A549 (cell line): ENCODE data around the gene HBQ1. TPM values are rescaled to one million over a fixed set of nuclear protein-coding genes. Genes with fewer than 3 reads are reported as not detected.

ENCODE experiments used
- ATAC-seq, 2 experiments: fragments of 200-7000 bp in 1 of 2; fragments of >200 bp in 1 of 2; cut with Nextera tagmentation in 1 of 2; cut with Tn5 transposase in 1 of 2; 3 replicates each; pipeline versions ENCODE4 v1.8.0 to v1.9.1; 2018 to 2020; ENCODE audit warnings: mild to moderate bottlenecking in 1 of 2, moderate library complexity in 1 of 2
- CTCF ChIA-PET: fragments of 300-600 bp; sonication (Branson Sonifier 250); formaldehyde crosslinking; extraction: SDS; loops from one replicate; lab custom pipeline; 2021; ENCODE audit warnings: antibody characterized with exemption, inconsistent platforms; lab: Yijun Ruan, JAX
- POLR2A ChIA-PET: fragments of 350-600 bp; formaldehyde crosslinking; extraction: SDS; loops from one replicate; lab custom pipeline; 2021; ENCODE audit warnings: antibody characterized with exemption, inconsistent platforms; lab: Yijun Ruan, JAX
- DNase-seq, 2 experiments: peaks; one replicate each; pipeline versions ENCODE4 v3.0.0 to v3.0.0-alpha.2; 2011 to 2016; ENCODE audit warnings: low read depth in 1 of 2, low spot score in 1 of 2
- FAIRE-seq: peaks from 2 replicates; lab custom pipeline; 2011; peaks lifted over from hg19 to GRCh38; lab: Jason Lieb, UNC
- H3K27ac ChIP-seq, 2 experiments: fragments of >200 bp; sonication (Bioruptor Twin); formaldehyde crosslinking; 3 replicates each; pipeline ENCODE4 v1.5.1; 2016 to 2017
- H3K4me1 ChIP-seq: fragments of >200 bp; sonication (Bioruptor Twin); formaldehyde crosslinking; 3 replicates; pipeline ENCODE4 v1.6.1; 2016
- H3K4me2 ChIP-seq: fragments of >200 bp; sonication (Bioruptor Twin); formaldehyde crosslinking; 3 replicates; pipeline ENCODE4 v1.6.1; 2016
- H3K4me3 ChIP-seq: fragments of >200 bp; sonication (Bioruptor Twin); formaldehyde crosslinking; 3 replicates; pipeline ENCODE4 v1.5.1; 2016
- H3K9me3 ChIP-seq: fragments of >200 bp; sonication (Bioruptor Twin); formaldehyde crosslinking; 3 replicates; pipeline ENCODE4 v1.6.1; 2016
- CBX8 ChIP-seq: fragments of 200-600 bp; sonication (generic); IDR thresholded peaks from 2 replicates; pipeline ENCODE4 v1.6.1; 2016
- CTCF ChIP-seq: fragments of >200 bp; sonication (Bioruptor Twin); formaldehyde crosslinking; IDR thresholded peaks from 3 replicates; pipeline ENCODE4 v1.5.1; 2016
- E2F6 ChIP-seq: IDR thresholded peaks from 2 replicates; pipeline ENCODE4 v1.6.1; 2012; ENCODE audit warnings: low read depth, borderline replicate concordance
- ELK1 ChIP-seq: fragments of 150-350 bp; IDR thresholded peaks from 2 replicates; pipeline ENCODE4 v1.6.1; 2014; ENCODE audit warnings: low read depth, mild to moderate bottlenecking, low read length
- EP300 ChIP-seq, 2 experiments: fragments of >200 bp; sonication (Bioruptor Twin); formaldehyde crosslinking; IDR thresholded peaks; 2 replicates in 1 of 2; 3 replicates in 1 of 2; pipeline ENCODE4 v1.6.1; 2016 to 2017
- FOSB ChIP-seq: fragments of 250-450 bp; sonication (Bioruptor Pico); IDR thresholded peaks from 2 replicates; pipeline ENCODE4 v1.5.0; 2020; ENCODE audit warnings: mild to moderate bottlenecking, moderate library complexity
- GATA3 ChIP-seq: IDR thresholded peaks from 2 replicates; pipeline ENCODE4 v1.6.1; 2012; ENCODE audit warnings: borderline replicate concordance
- HMGXB4 ChIP-seq: fragments of 250-450 bp; sonication (Bioruptor Pico); IDR thresholded peaks from 2 replicates; pipeline ENCODE4 v1.5.0; 2021; ENCODE audit warnings: mild to moderate bottlenecking, moderate library complexity, borderline replicate concordance
- HOXB5 ChIP-seq: fragments of 250-450 bp; sonication (Bioruptor Pico); IDR thresholded peaks from 2 replicates; pipeline ENCODE4 v1.5.0; 2020; ENCODE audit warnings: mild to moderate bottlenecking, moderate library complexity
- JUNB ChIP-seq: fragments of >200 bp; sonication (Bioruptor Twin); formaldehyde crosslinking; IDR thresholded peaks from 2 replicates; pipeline ENCODE4 v1.6.1; 2016
- KDM5A ChIP-seq: fragments of 200-600 bp; sonication (generic); IDR thresholded peaks from 2 replicates; pipeline ENCODE4 v1.6.1; 2016; ENCODE audit warnings: antibody characterized with exemption, mild to moderate bottlenecking
- MAFK ChIP-seq: fragments of 450-650 bp; IDR thresholded peaks from 2 replicates; pipeline ENCODE4 v1.6.1; 2014; ENCODE audit not compliant: partially characterized antibody
- PHF8 ChIP-seq: fragments of 200-600 bp; sonication (generic); IDR thresholded peaks from 2 replicates; pipeline ENCODE4 v1.6.1; 2016; ENCODE audit warnings: low read depth, mild to moderate bottlenecking, antibody characterized with exemption, moderate library complexity, borderline replicate concordance
- RAD21 ChIP-seq, 2 experiments: fragments of >200 bp in 1 of 2; sonication (Bioruptor Twin) in 1 of 2; formaldehyde crosslinking in 1 of 2; IDR thresholded peaks in 1 of 2; conservative IDR thresholded peaks in 1 of 2; 2 replicates in 1 of 2; 3 replicates in 1 of 2; pipeline ENCODE4 v1.6.1; 2012 to 2018; ENCODE audit warnings: inconsistent platforms in 1 of 2
- RARB ChIP-seq: fragments of 250-450 bp; sonication (Bioruptor Pico); IDR thresholded peaks from 2 replicates; pipeline ENCODE4 v1.8.0; 2021; ENCODE audit warnings: mild to moderate bottlenecking, moderate library complexity
- REST ChIP-seq: fragments of 200-600 bp; sonication (generic); IDR thresholded peaks from 2 replicates; pipeline ENCODE4 v1.6.1; 2016; ENCODE audit warnings: antibody characterized with exemption, mild to moderate bottlenecking, moderate library complexity
- RFX5 ChIP-seq: fragments of 450-650 bp; IDR thresholded peaks from 2 replicates; pipeline ENCODE4 v1.7.1; 2014; ENCODE audit warnings: antibody characterized with exemption, mild to moderate bottlenecking, moderate library complexity
- RNF2 ChIP-seq: fragments of 200-600 bp; sonication (generic); IDR thresholded peaks from 2 replicates; pipeline ENCODE4 v1.6.1; 2016; ENCODE audit warnings: low read depth, mild to moderate bottlenecking, antibody characterized with exemption, moderate library complexity, borderline replicate concordance
- ZC3H11A ChIP-seq: fragments of 450-650 bp; IDR thresholded peaks from 2 replicates; pipeline ENCODE4 v1.6.1; 2014; ENCODE audit warnings: antibody characterized with exemption, mild to moderate bottlenecking
- ZFP36 ChIP-seq: fragments of 450-650 bp; IDR thresholded peaks from 2 replicates; pipeline ENCODE4 v1.6.1; 2014; ENCODE audit warnings: borderline replicate concordance; ENCODE audit not compliant: partially characterized antibody
- ZNF302 ChIP-seq: fragments of 250-450 bp; sonication (Bioruptor Pico); IDR thresholded peaks from 2 replicates; pipeline ENCODE4 v1.9.0; 2021; ENCODE audit warnings: inconsistent platforms, mild to moderate bottlenecking, moderate library complexity
- ZSCAN20 ChIP-seq: fragments of 250-450 bp; sonication (Bioruptor Pico); IDR thresholded peaks from 2 replicates; pipeline ENCODE4 v1.8.0; 2022; ENCODE audit warnings: mild to moderate bottlenecking, moderate library complexity
- WGBS: methylation state at CpG from one replicate; pipeline ENCODE4 v1.1.6; 2017; ENCODE audit errors: missing lambda C conversion rate; 5-methylcytosine and 5-hydroxymethylcytosine counted together
- polyA plus RNA-seq, 4 experiments: library from polyadenylated mRNA; depleted of rRNA in 3 of 4; stranded (reverse); fragments of >200 nt; fragmentation: RNase III in 1 of 4; extraction: RNeasy Plus Mini Kit Qiagen cat#74134 plus additional on column Dnase treatment in 1 of 4; gene quantifications; 2 replicates in 3 of 4; 3 replicates in 1 of 4; pipeline ENCODE4 v1.2.3, GENCODE V29; 2011 to 2017

HBQ1 gene
- polyA plus RNA-seq, 2 of the 4 experiments (the other 2 are of a cell fraction), result 2.0 to 2.8 TPM

- POLR2A ChIA-PET, result interaction anchor here (0.6 kb wide), 1 partner anchor 15 kb away, joined by 8 read pairs; no protein-coding TSS in a partner anchor
- FAIRE-seq (no peak), ATAC-seq (no peak), DNase-seq (no peak)
- H3K4me2 ChIP-seq, result no peak overlapping the region
- CTCF ChIA-PET, result interaction anchor here (0.8 kb wide), 1 partner anchor 9 kb away, joined by 3 read pairs; no protein-coding TSS in a partner anchor
- H3K9me3 ChIP-seq, result no peaks in the 10 kb centered on the region
- 88% methylated on average over 13 of the region's 13 CpGs for WGBS
- H3K4me1 ChIP-seq, result peaks cover 9% of the 10 kb centered on the region; the same call in 1 of the 3 replicates
- H3K4me3 ChIP-seq, result no peak overlapping the region
- no peak overlapping the region for H3K27ac ChIP-seq
- TF ChIP-seq RARB (no peak), PHF8 (no peak), HOXB5 (no peak), RAD21 (conservative IDR thresholded peaks at IDR 0.05 in 1 of 2, IDR thresholded peaks at IDR 0.05 in 1 of 2) (no peak), KDM5A (no peak), FOSB (CRISPR knock-in tag) (no peak), ELK1 (no peak), CBX8 (no peak), JUNB (no peak)
Observed at GRCh38 chr16:185213-185612, 5.0 kb downstream of the HBQ1 start.

GRCh38 chr16:185691-186090, 5.4 kb downstream of the HBQ1 start:
- ChIA-PET POLR2A (interaction anchor here (0.6 kb wide), 1 partner anchor 14 kb away, joined by 8 read pairs; no protein-coding TSS in a partner anchor), CTCF (interaction anchor here (0.8 kb wide), 1 partner anchor 8 kb away, joined by 3 read pairs; no protein-coding TSS in a partner anchor)
- DNase-seq (no peak), FAIRE-seq (no peak), ATAC-seq (no peak)
- Histone ChIP-seq H3K4me3 (no peak overlapping the region), H3K9me3 (no peaks in the 10 kb centered on the region), H3K4me2 (no peak overlapping the region), H3K27ac (no peak overlapping the region), H3K4me1 (peaks cover 5% of the 10 kb centered on the region; the same call in 1 of the 3 replicates)
- no peak for TF ChIP-seq REST
- TF ChIP-seq CTCF, result no peak
- WGBS, result 84% methylated on average over 10 of the region's 11 CpGs

GRCh38 chr16:187330-187729, 7.1 kb downstream of the HBQ1 start:
- ATAC-seq (no peak), DNase-seq (no peak), FAIRE-seq (no peak)
- CTCF ChIA-PET, result interaction anchor here (0.8 to 2.2 kb wide), 6 partner anchors 60 to 175 kb away, joined by 3 to 9 read pairs (median 4); no protein-coding TSS in a partner anchor
- POLR2A ChIA-PET, result no interaction called here
- Histone ChIP-seq H3K27ac (no peak overlapping the region), H3K4me2 (no peak overlapping the region), H3K9me3 (no peaks in the 10 kb centered on the region), H3K4me1 (no peaks in the 10 kb centered on the region), H3K4me3 (no peak overlapping the region)
- 96% methylated on average over 8 of the region's 8 CpGs for WGBS
- TF ChIP-seq EP300 (IDR thresholded peaks at IDR 0.05) (no peak), ZC3H11A (no peak), GATA3 (no peak), ZFP36 (no peak), ZNF302 (CRISPR knock-in tag) (no peak), MAFK (no peak), RFX5 (no peak), E2F6 (no peak), HMGXB4 (CRISPR knock-in tag) (no peak), FOSB (CRISPR knock-in tag) (no peak), RNF2 (no peak), KDM5A (no peak), ZSCAN20 (no peak)
